SU-DHL-6 (cell line): Measurements from ENCODE around the gene PPARD.

ENCODE experiments used
- EZH2phosphoT487 ChIP-seq: fragments of 200-600 bp; sonication (generic), shearing (Covaris generic); conservative IDR thresholded peaks from 2 replicates; pipeline ENCODE4 v1.6.1; 2018; ENCODE audit warnings: mild to moderate bottlenecking, antibody characterized with exemption, low read length, moderate library complexity, mixed read lengths
- TF ChIP-seq, protein P1 (sequence below): fragments of 200-600 bp; sonication (generic); IDR thresholded peaks from one replicate; pipeline ENCODE4 v1.5.1; 2017; ENCODE audit warnings: antibody characterized with exemption, mild to moderate bottlenecking, low read length, moderate library complexity; ENCODE audit not compliant: insufficient read depth, poor library complexity, severe bottlenecking

DNA sequence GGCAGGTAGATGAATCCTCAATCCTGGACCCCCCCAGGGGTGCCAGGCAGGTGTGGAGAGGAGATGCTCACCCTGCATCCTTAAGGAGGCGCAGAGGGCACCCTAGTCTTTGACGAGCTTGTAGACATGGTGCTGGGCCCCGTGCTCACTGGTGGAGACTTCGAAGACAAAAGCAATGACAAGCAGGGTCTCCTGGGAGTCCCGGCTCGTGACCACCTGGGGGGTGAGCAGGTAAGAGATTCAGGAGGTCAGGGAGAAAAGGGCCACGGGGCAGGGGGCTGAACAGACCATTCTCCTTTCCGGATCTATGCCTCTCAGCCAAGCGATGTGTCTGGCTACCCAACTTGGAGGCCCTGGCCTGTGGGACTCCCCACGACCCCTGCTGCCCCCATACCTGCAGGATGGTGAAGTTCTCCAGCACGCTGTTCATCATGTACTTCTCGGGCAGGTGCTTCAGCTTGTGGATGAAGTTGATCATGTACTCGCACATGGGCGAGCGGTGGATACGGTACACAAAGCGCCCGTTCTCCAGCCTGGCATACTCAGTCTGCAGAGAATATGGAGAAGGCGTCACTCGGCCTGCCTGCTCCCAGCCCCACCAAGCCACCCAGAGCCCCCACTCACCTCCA lies 132.7 kb downstream of the PPARD start:
- TF ChIP-seq, protein P1, sequence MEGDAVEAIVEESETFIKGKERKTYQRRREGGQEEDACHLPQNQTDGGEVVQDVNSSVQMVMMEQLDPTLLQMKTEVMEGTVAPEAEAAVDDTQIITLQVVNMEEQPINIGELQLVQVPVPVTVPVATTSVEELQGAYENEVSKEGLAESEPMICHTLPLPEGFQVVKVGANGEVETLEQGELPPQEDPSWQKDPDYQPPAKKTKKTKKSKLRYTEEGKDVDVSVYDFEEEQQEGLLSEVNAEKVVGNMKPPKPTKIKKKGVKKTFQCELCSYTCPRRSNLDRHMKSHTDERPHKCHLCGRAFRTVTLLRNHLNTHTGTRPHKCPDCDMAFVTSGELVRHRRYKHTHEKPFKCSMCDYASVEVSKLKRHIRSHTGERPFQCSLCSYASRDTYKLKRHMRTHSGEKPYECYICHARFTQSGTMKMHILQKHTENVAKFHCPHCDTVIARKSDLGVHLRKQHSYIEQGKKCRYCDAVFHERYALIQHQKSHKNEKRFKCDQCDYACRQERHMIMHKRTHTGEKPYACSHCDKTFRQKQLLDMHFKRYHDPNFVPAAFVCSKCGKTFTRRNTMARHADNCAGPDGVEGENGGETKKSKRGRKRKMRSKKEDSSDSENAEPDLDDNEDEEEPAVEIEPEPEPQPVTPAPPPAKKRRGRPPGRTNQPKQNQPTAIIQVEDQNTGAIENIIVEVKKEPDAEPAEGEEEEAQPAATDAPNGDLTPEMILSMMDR: no peak
- no peak for TF ChIP-seq EZH2phosphoT487
